K562 (cell line): Measurements from ENCODE around the gene TASP1.

Experiments
- ATF4 ChIP-seq: fragments of 450-650 bp; formaldehyde crosslinking; IDR thresholded peaks from 2 replicates; pipeline ENCODE4 v1.4.0; 2022; ENCODE audit warnings: mild to moderate bottlenecking, moderate library complexity
- DLX4 ChIP-seq: fragments of 250-450 bp; sonication (Bioruptor Pico); IDR thresholded peaks from 2 replicates; pipeline ENCODE4 v1.6.1; 2021; ENCODE audit warnings: mild to moderate bottlenecking
- POLR2A ChIP-seq: fragments of 450-650 bp; conservative IDR thresholded peaks from 2 replicates; pipeline ENCODE4 v1.6.1; 2016
- TEAD2 ChIP-seq: fragments of 450-650 bp; IDR thresholded peaks from 2 replicates; pipeline ENCODE4 v1.6.1; 2016; ENCODE audit warnings: missing genetic modification characterization, control low read depth, missing compliant biosample characterization
- ZNF140 ChIP-seq: fragments of 250-450 bp; sonication (Bioruptor Pico); IDR thresholded peaks from 2 replicates; pipeline ENCODE4 v1.8.0; 2021; ENCODE audit warnings: moderate library complexity, mild to moderate bottlenecking, inconsistent platforms
- ZNF175 ChIP-seq: fragments of 200-800 bp; sonication (Bioruptor generic); IDR thresholded peaks from 2 replicates; pipeline ENCODE4 v1.6.1; 2016; ENCODE audit warnings: low read depth, mild to moderate bottlenecking, missing genetic modification characterization, missing compliant biosample characterization

GRCh38 chr20:13423472-13424173 is 215.1 kb downstream of the TASP1 start:
- no peak for TF ChIP-seq TEAD2 (tag)
- TF ChIP-seq ZNF140, result no peak
- no peak for TF ChIP-seq ZNF175 (CRISPR knock-in tag)
- no peak for TF ChIP-seq DLX4 (CRISPR knock-in tag)
- no peak for TF ChIP-seq ATF4 (CRISPR knock-in tag)
- TF ChIP-seq POLR2A, result no peak
